Measurements from ENCODE around the gene MYH7. TPM values are rescaled to one million over a fixed set of nuclear protein-coding genes. Genes with fewer than 3 reads are reported as not detected.

The MYH7 gene
- total and polyA plus RNA-seq, 2 of the 4 experiments (the other 2 are of a cell fraction): not detected

GRCh38 chr14:23399136-23399535 lies 36.3 kb downstream of the MYH7 start:
- no peak overlapping the region for H3K4me2 ChIP-seq (ENCODE audit: low read depth, low read length)
- in situ Hi-C loops (cut with MboI; ENCODE audit: low sequenced_read_pairs): no loop called here
- H4K5ac ChIP-seq (ENCODE audit: low read depth, low read length): no peak overlapping the region
- no peak overlapping the region for H2AK5ac ChIP-seq (ENCODE audit: low read depth, low read length)
- peaks cover 27% of the 10 kb centered on the region for H3K27me3 ChIP-seq (ENCODE audit: control insufficient read depth, insufficient read depth, low read length)
- TF ChIP-seq RAD21 (IDR thresholded peaks at IDR 0.05; ENCODE audit: low read length) (no peak), CHD1 (IDR thresholded peaks at IDR 0.05; ENCODE audit: low read depth, low read length) (no peak), RFX5 (IDR thresholded peaks at IDR 0.05; ENCODE audit: low read depth, low read length) (no peak), BHLHE40 (IDR thresholded peaks at IDR 0.05; ENCODE audit: low read depth, low read length) (no peak), POLR2A (IDR thresholded peaks at IDR 0.05; ENCODE audit: low read depth, low read length) (no peak), MAZ (IDR thresholded peaks at IDR 0.05; ENCODE audit: borderline replicate concordance, low read depth, low read length) (no peak), RCOR1 (IDR thresholded peaks at IDR 0.05; ENCODE audit: insufficient replicate concordance, low read length) (no peak), NFE2L2 (IDR thresholded peaks at IDR 0.05; ENCODE audit: low read depth, low read length) (no peak), SMC3 (IDR thresholded peaks at IDR 0.05; ENCODE audit: low read depth, low read length) (no peak), MXI1 (IDR thresholded peaks at IDR 0.05; ENCODE audit: borderline replicate concordance, low read depth, low read length) (no peak), CEBPB (IDR thresholded peaks at IDR 0.05; ENCODE audit: low read depth, low read length) (no peak), CTCF (conservative IDR thresholded peaks at IDR 0.05; ENCODE audit: low read depth, low read length) (no peak), FOS (IDR thresholded peaks at IDR 0.05; ENCODE audit: low read depth, low read length) (no peak), MAFK (IDR thresholded peaks at IDR 0.05; ENCODE audit: low read depth, low read length) (no peak), ELK1 (IDR thresholded peaks at IDR 0.05; ENCODE audit: borderline replicate concordance, low read depth, low read length) (no peak)
- TF ChIP-seq, protein P1, sequence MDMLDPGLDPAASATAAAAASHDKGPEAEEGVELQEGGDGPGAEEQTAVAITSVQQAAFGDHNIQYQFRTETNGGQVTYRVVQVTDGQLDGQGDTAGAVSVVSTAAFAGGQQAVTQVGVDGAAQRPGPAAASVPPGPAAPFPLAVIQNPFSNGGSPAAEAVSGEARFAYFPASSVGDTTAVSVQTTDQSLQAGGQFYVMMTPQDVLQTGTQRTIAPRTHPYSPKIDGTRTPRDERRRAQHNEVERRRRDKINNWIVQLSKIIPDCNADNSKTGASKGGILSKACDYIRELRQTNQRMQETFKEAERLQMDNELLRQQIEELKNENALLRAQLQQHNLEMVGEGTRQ (IDR thresholded peaks at IDR 0.05; ENCODE audit: low read depth, low read length): no peak
- no peak overlapping the region for H4K8ac ChIP-seq (ENCODE audit: low read depth in 2 of 2, low read length in 2 of 2)
- no peak overlapping the region for H3K4ac ChIP-seq (ENCODE audit: low read depth, low read length)
- H2BK120ac ChIP-seq (ENCODE audit: low read depth, low read length): no peak overlapping the region
- H3K79me1 ChIP-seq (ENCODE audit: low read depth in 1 of 2, low read length in 2 of 2): no peaks in the 10 kb centered on the region
- no peak overlapping the region for H3K18ac ChIP-seq (ENCODE audit: low read depth, low read length)
- no peak overlapping the region for H3K23ac ChIP-seq (ENCODE audit: low read depth, low read length)
- no peak overlapping the region for H2BK5ac ChIP-seq (ENCODE audit: low read depth, low read length, poor library complexity, severe bottlenecking)
- H3K4me1 ChIP-seq (ENCODE audit: control insufficient read depth, insufficient read depth, low read length): no peaks in the 10 kb centered on the region
- DNase-seq (no peak), ATAC-seq (ENCODE audit: low read depth) (no peak)
- H2BK20ac ChIP-seq (ENCODE audit: low read depth, low read length): no peak overlapping the region
- no peak overlapping the region for H2AFZ ChIP-seq (replicated peaks; ENCODE audit: low read length, poor library complexity)
- intact Hi-C loops (cut with micrococcal nuclease): no loop called here
- no peak overlapping the region for H3K14ac ChIP-seq (replicated peaks; ENCODE audit: low read depth, low read length)
- H2AK9ac ChIP-seq (replicated peaks; ENCODE audit: low read depth, low read length, poor library complexity): no peak overlapping the region
- H3K9me1 ChIP-seq (ENCODE audit: insufficient read depth, low read length): peaks cover 2% of the 10 kb centered on the region; the same call in 1 of the 2 replicates
- POLR2A ChIA-PET (ENCODE audit: unreplicated experiment): no interaction called here
- no peak overlapping the region for H3K56ac ChIP-seq (ENCODE audit: extremely low read depth, insufficient read depth, low read length)
- CTCF ChIA-PET: no interaction called here
- no CpG with 5 or more reads among the region's 3 CpGs for WGBS, 2 experiments (ENCODE audit: extremely low coverage in 2 of 2, insufficient read length in 1 of 2)
- no peak overlapping the region for H2BK15ac ChIP-seq (ENCODE audit: low read depth, low read length)
- no peaks in the 10 kb centered on the region for H3K9me3 ChIP-seq (ENCODE audit: control insufficient read depth, insufficient read depth, low read length)
- dilution Hi-C loops (cut with HindIII; ENCODE audit: low sequenced_read_pairs, unreplicated experiment): no loop called here
- no peak overlapping the region for H4K91ac ChIP-seq (ENCODE audit: insufficient read depth, low read depth, low read length)
- H3K4me3 ChIP-seq (ENCODE audit: insufficient read depth, low read depth, low read length): no peak overlapping the region
- no peaks in the 10 kb centered on the region for H4K20me1 ChIP-seq (ENCODE audit: insufficient read depth, low read length)
- H3K36me3 ChIP-seq (ENCODE audit: control insufficient read depth, insufficient read depth, low read length): no peaks in the 10 kb centered on the region
- no TSS peak for BruUV-seq (replicated peaks)
- no peak overlapping the region for H3K9ac ChIP-seq (ENCODE audit: low read depth, low read length)
- H3K27ac ChIP-seq (ENCODE audit: insufficient read depth, low read length): no peak overlapping the region
